ENCODE measurements around the gene DPP6.
A peak's percentile ranks its signal among the peaks of the same experiment; 100 is the strongest.

DPP6 gene

GRCh38 chr7:154905146-154905545 lies 852.9 kb downstream of the DPP6 start:
- no peak for DNase-seq

GRCh38 chr7:154905615-154906014 lies 853.4 kb downstream of the DPP6 start:
- no peak for DNase-seq

- DNase-seq, result no peak
Observed at GRCh38 chr7:154906201-154906600, 854.0 kb downstream of the DPP6 start.

GRCh38 chr7:154906736-154907355 lies 854.6 kb downstream of the DPP6 start:
- DNase-seq, result no peak

GRCh38 chr7:154907651-154908620 lies 855.7 kb downstream of the DPP6 start:
- no peak for DNase-seq

- no peak for DNase-seq
Observed at GRCh38 chr7:154909241-154910105, 857.3 kb downstream of the DPP6 start.

GRCh38 chr7:154910125-154910524 lies 857.9 kb downstream of the DPP6 start:
- no peak for DNase-seq

- no peak for DNase-seq
Observed at GRCh38 chr7:154910977-154911376, 858.8 kb downstream of the DPP6 start.

- DNase-seq, result no peak
Observed at GRCh38 chr7:154911411-154911810, 859.2 kb downstream of the DPP6 start.

- no peak for DNase-seq
Observed at GRCh38 chr7:154911862-154912455, 859.8 kb downstream of the DPP6 start.

GRCh38 chr7:154912871-154913637 lies 860.9 kb downstream of the DPP6 start:
- DNase-seq, result peak in 6 of 56 donors; percentile 19 to 50 (median 38)

- DNase-seq, result peak in 54 of 56 donors; percentile 18 to 93 (median 73)
Observed at GRCh38 chr7:154913638-154914307, 861.6 kb downstream of the DPP6 start.

GRCh38 chr7:154914308-154914995 lies 862.3 kb downstream of the DPP6 start:
- DNase-seq, result no peak

GRCh38 chr7:154914996-154915380 lies 862.8 kb downstream of the DPP6 start:
- peak in 1 of 56 donors; percentile 15 for DNase-seq

GRCh38 chr7:154915600-154915999 lies 863.4 kb downstream of the DPP6 start:
- no peak for DNase-seq

GRCh38 chr7:154916381-154916780 lies 864.2 kb downstream of the DPP6 start:
- DNase-seq, result no peak

- no peak for DNase-seq
Observed at GRCh38 chr7:154916856-154917807, 864.9 kb downstream of the DPP6 start.

GRCh38 chr7:154917808-154918160 lies 865.6 kb downstream of the DPP6 start:
- DNase-seq, result no peak
